Central memory CD8-positive, alpha-beta T cell (primary cell): ENCODE data around the gene DAND5.

Experiments used
- ATAC-seq: fragments of 150-1000 bp; cut with Tn5 transposase; replicated peaks from 2 replicates; pipeline ENCODE4 v1.10.0; 2022; ENCODE audit warnings: mild to moderate bottlenecking, moderate FRiP score, moderate number of reproducible peaks; ENCODE audit not compliant: poor library complexity, severe bottlenecking; ENCODE audit errors: extremely low read depth
- DNase-seq, 2 donors: peaks; one replicate each; pipeline ENCODE4 v3.0.0; 2021; ENCODE audit warnings: low spot score in 2 of 2
- H3K27ac Mint-ChIP-seq: one replicate; pipeline ENCODE4 v1.8.0; 2022; ENCODE audit warnings: low read depth, mild to moderate bottlenecking, moderate library complexity, mixed read lengths
- H3K27me3 Mint-ChIP-seq: one replicate; pipeline ENCODE4 v1.8.0; 2022; ENCODE audit warnings: mixed read lengths
- H3K36me3 Mint-ChIP-seq: one replicate; pipeline ENCODE4 v1.8.0; 2022; ENCODE audit warnings: mild to moderate bottlenecking, moderate library complexity, mixed read lengths; ENCODE audit not compliant: insufficient read depth
- H3K4me1 Mint-ChIP-seq: one replicate; pipeline ENCODE4 v1.8.0; 2022; ENCODE audit warnings: mixed read lengths
- H3K4me3 Mint-ChIP-seq: one replicate; pipeline ENCODE4 v1.8.0; 2022; ENCODE audit warnings: mild to moderate bottlenecking, moderate library complexity, mixed read lengths
- H3K9me3 Mint-ChIP-seq: one replicate; pipeline ENCODE4 v1.8.0; 2022; ENCODE audit warnings: mixed read lengths

The DAND5 gene

GRCh38 chr19:12983091-12983490, 13.7 kb downstream of the DAND5 start:
- no peaks in the 10 kb centered on the region for H3K9me3 Mint-ChIP-seq
- no peak for ATAC-seq
- peaks cover 4% of the 10 kb centered on the region for H3K36me3 Mint-ChIP-seq
- no peak for DNase-seq
- no peak overlapping the region for H3K27ac Mint-ChIP-seq
- no peak overlapping the region for H3K4me3 Mint-ChIP-seq
- H3K4me1 Mint-ChIP-seq: peaks cover 9% of the 10 kb centered on the region
- H3K27me3 Mint-ChIP-seq: peaks cover 5% of the 10 kb centered on the region

- peaks cover 4% of the 10 kb centered on the region for H3K36me3 Mint-ChIP-seq
- H3K9me3 Mint-ChIP-seq: no peaks in the 10 kb centered on the region
- H3K27me3 Mint-ChIP-seq: no peaks in the 10 kb centered on the region
- H3K27ac Mint-ChIP-seq: no peak overlapping the region
- H3K4me1 Mint-ChIP-seq: peaks cover 8% of the 10 kb centered on the region
- ATAC-seq: peak; percentile 45
- peak; percentile 75 to 79 for DNase-seq
- no peak overlapping the region for H3K4me3 Mint-ChIP-seq
These were observed 14.3 kb downstream of the DAND5 start for GRCh38 chr19:12983542-12984142.

- ATAC-seq (no peak), DNase-seq (no peak)
- no peak overlapping the region for H3K27ac Mint-ChIP-seq
- peaks cover 4% of the 10 kb centered on the region for H3K36me3 Mint-ChIP-seq
- no peaks in the 10 kb centered on the region for H3K9me3 Mint-ChIP-seq
- H3K27me3 Mint-ChIP-seq: no peaks in the 10 kb centered on the region
- H3K4me3 Mint-ChIP-seq: no peak overlapping the region
- H3K4me1 Mint-ChIP-seq: peaks cover 8% of the 10 kb centered on the region
These were observed 14.8 kb downstream of the DAND5 start for GRCh38 chr19:12984143-12984627.

- Mint-ChIP-seq H3K9me3 (no peaks in the 10 kb centered on the region), H3K27ac (no peak overlapping the region), H3K4me1 (peaks cover 8% of the 10 kb centered on the region), H3K4me3 (peak overlapping the region; percentile 10), H3K27me3 (no peaks in the 10 kb centered on the region), H3K36me3 (peaks cover 4% of the 10 kb centered on the region)
- no peak for ATAC-seq
- no peak for DNase-seq
These were observed 15.3 kb downstream of the DAND5 start for GRCh38 chr19:12984683-12985048.

GRCh38 chr19:12985049-12985776, 15.8 kb downstream of the DAND5 start:
- Mint-ChIP-seq H3K4me1 (peaks cover 8% of the 10 kb centered on the region), H3K4me3 (peak overlapping the region; percentile 10), H3K27ac (no peak overlapping the region), H3K27me3 (no peaks in the 10 kb centered on the region), H3K9me3 (no peaks in the 10 kb centered on the region), H3K36me3 (peaks cover 4% of the 10 kb centered on the region)
- ATAC-seq (peak; percentile 72), DNase-seq (peak in 1 of 2 donors; percentile 46)

GRCh38 chr19:12986726-12987125, 17.4 kb downstream of the DAND5 start:
- Mint-ChIP-seq H3K9me3 (no peaks in the 10 kb centered on the region), H3K4me1 (peaks cover 8% of the 10 kb centered on the region), H3K27ac (no peak overlapping the region), H3K27me3 (no peaks in the 10 kb centered on the region), H3K4me3 (no peak overlapping the region), H3K36me3 (peaks cover 4% of the 10 kb centered on the region)
- no peak for ATAC-seq
- DNase-seq: no peak

- Mint-ChIP-seq H3K27me3 (no peaks in the 10 kb centered on the region), H3K4me1 (peaks cover 8% of the 10 kb centered on the region), H3K9me3 (no peaks in the 10 kb centered on the region), H3K36me3 (peaks cover 4% of the 10 kb centered on the region), H3K4me3 (no peak overlapping the region), H3K27ac (no peak overlapping the region)
- ATAC-seq (no peak), DNase-seq (no peak)
These were observed 17.8 kb downstream of the DAND5 start for GRCh38 chr19:12987190-12987589.

GRCh38 chr19:12987781-12988180, 18.4 kb downstream of the DAND5 start:
- H3K36me3 Mint-ChIP-seq: peaks cover 4% of the 10 kb centered on the region
- DNase-seq (no peak), ATAC-seq (no peak)
- H3K4me1 Mint-ChIP-seq: peaks cover 8% of the 10 kb centered on the region
- H3K4me3 Mint-ChIP-seq: no peak overlapping the region
- H3K27ac Mint-ChIP-seq: no peak overlapping the region
- no peaks in the 10 kb centered on the region for H3K27me3 Mint-ChIP-seq
- no peaks in the 10 kb centered on the region for H3K9me3 Mint-ChIP-seq

GRCh38 chr19:12990431-12990830, 21.1 kb downstream of the DAND5 start:
- Mint-ChIP-seq H3K4me1 (peaks cover 7% of the 10 kb centered on the region), H3K4me3 (no peak overlapping the region), H3K27me3 (no peaks in the 10 kb centered on the region), H3K36me3 (peaks cover 12% of the 10 kb centered on the region), H3K27ac (no peak overlapping the region), H3K9me3 (no peaks in the 10 kb centered on the region)
- ATAC-seq: no peak
- no peak for DNase-seq

- H3K9me3 Mint-ChIP-seq: no peaks in the 10 kb centered on the region
- no peaks in the 10 kb centered on the region for H3K27me3 Mint-ChIP-seq
- H3K36me3 Mint-ChIP-seq: peaks cover 12% of the 10 kb centered on the region
- H3K4me3 Mint-ChIP-seq: no peak overlapping the region
- ATAC-seq (no peak), DNase-seq (no peak)
- H3K4me1 Mint-ChIP-seq: peaks cover 7% of the 10 kb centered on the region
- no peak overlapping the region for H3K27ac Mint-ChIP-seq
These were observed 21.5 kb downstream of the DAND5 start for GRCh38 chr19:12990853-12991252.

- H3K27me3 Mint-ChIP-seq: no peaks in the 10 kb centered on the region
- DNase-seq: no peak
- H3K4me3 Mint-ChIP-seq: no peak overlapping the region
- H3K4me1 Mint-ChIP-seq: peaks cover 11% of the 10 kb centered on the region
- no peaks in the 10 kb centered on the region for H3K9me3 Mint-ChIP-seq
- ATAC-seq: no peak
- H3K27ac Mint-ChIP-seq: no peak overlapping the region
- peaks cover 10% of the 10 kb centered on the region for H3K36me3 Mint-ChIP-seq
These were observed 21.9 kb downstream of the DAND5 start for GRCh38 chr19:12991296-12991695.

GRCh38 chr19:12992729-12993128, 23.4 kb downstream of the DAND5 start:
- H3K4me1 Mint-ChIP-seq: peaks cover 11% of the 10 kb centered on the region
- DNase-seq (no peak), ATAC-seq (no peak)
- H3K27me3 Mint-ChIP-seq: no peaks in the 10 kb centered on the region
- H3K27ac Mint-ChIP-seq: no peak overlapping the region
- H3K4me3 Mint-ChIP-seq: no peak overlapping the region
- H3K9me3 Mint-ChIP-seq: no peaks in the 10 kb centered on the region
- H3K36me3 Mint-ChIP-seq: peaks cover 10% of the 10 kb centered on the region

GRCh38 chr19:12993562-12993961, 24.2 kb downstream of the DAND5 start:
- no peak overlapping the region for H3K27ac Mint-ChIP-seq
- ATAC-seq (no peak), DNase-seq (no peak)
- no peaks in the 10 kb centered on the region for H3K27me3 Mint-ChIP-seq
- no peak overlapping the region for H3K4me3 Mint-ChIP-seq
- peaks cover 10% of the 10 kb centered on the region for H3K36me3 Mint-ChIP-seq
- no peaks in the 10 kb centered on the region for H3K9me3 Mint-ChIP-seq
- peaks cover 11% of the 10 kb centered on the region for H3K4me1 Mint-ChIP-seq
